Measurements from ENCODE around the gene DDX18.

DNA sequence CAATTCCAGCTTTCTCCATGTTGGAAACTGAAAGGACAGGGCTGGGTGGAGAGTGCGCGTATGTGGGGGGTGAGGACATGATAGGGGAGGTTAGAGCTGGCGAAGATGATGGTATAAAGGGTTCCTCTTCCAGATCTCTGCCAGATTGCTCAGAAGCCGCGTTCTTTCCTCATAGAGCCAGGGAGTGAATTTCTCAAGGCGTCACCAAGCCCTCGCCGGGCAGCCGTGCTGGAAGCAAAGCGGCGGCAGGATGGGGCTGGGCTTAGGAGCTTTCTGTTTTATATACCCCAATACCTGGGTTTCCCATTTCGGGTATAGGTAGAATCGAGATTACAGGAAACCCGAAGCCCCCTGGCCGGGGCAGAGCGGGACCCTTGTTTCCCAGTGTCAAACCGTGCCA, 43.8 kb downstream of the DDX18 start:
- no peak for TF ChIP-seq CTCF (IDR thresholded peaks at IDR 0.05; ENCODE audit: extremely low read depth in 1 of 2, insufficient read depth in 1 of 2, low read depth in 1 of 2, low read length in 2 of 2)
- no peak for TF ChIP-seq POLR2A (IDR thresholded peaks at IDR 0.05; ENCODE audit: low read depth, low read length)
- no peak for TF ChIP-seq POLR2AphosphoS5 (IDR thresholded peaks at IDR 0.05; ENCODE audit: insufficient read depth, low read depth, low read length)
- no peak for TF ChIP-seq EZH2 (IDR thresholded peaks at IDR 0.05; ENCODE audit: borderline replicate concordance, low read depth, low read length, severe bottlenecking)
- no peak for TF ChIP-seq JUN (IDR thresholded peaks at IDR 0.05; ENCODE audit: borderline replicate concordance, insufficient read depth, insufficient read length, low read depth)
